ENCODE data around the gene TEF.

DNA sequence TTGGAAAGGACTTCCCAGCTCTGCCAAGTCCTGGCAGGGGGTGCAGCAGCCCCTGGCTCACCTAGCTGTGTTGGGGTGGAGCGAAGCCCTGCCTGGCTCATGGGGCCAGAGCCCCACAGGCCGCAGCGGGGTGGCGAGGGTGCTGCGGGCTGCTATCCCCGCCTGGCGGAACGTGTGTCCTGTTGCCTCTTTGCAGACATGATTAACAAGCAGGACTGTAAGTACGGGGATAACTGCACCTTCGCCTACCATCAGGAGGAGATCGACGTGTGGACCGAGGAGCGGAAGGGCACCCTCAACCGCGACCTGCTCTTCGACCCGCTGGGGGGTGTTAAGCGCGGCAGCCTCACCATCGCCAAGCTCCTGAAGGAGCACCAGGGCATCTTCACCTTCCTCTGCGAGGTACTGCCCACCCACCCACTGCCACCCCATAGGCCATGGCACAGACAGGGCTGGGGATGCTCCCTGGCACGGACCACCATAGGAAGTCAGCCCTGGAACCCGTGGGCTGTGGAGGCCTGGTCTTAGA lies 35.9 kb upstream of the TEF start:
- no peak for TF ChIP-seq CTCF (IDR thresholded peaks at IDR 0.05)
- no peak for TF ChIP-seq ZFX (IDR thresholded peaks at IDR 0.05; ENCODE audit: borderline replicate concordance)

Data from 22Rv1 (cell line).